Thyroid gland (tissue), 4 donors: ENCODE data around the gene CARMIL1.

Source experiments
- CTCF ChIP-seq, 6 experiments: fragments of 200-600 bp in 3 of 6; fragments of 450-650 bp in 3 of 6; sonication (generic) in 3 of 6; IDR thresholded peaks; one replicate each; pipeline ENCODE4 v1.5.1; 2016 to 2019; ENCODE audit warnings: antibody characterized with exemption in 6 of 6, mild to moderate bottlenecking in 2 of 6, inconsistent platforms in 1 of 6, moderate library complexity in 1 of 6
- POLR2A ChIP-seq, 2 donors: fragments of 450-650 bp; IDR thresholded peaks; one replicate each; pipeline ENCODE4 v1.6.1; 2017; ENCODE audit warnings: antibody characterized with exemption in 2 of 2, mild to moderate bottlenecking in 2 of 2, moderate library complexity in 1 of 2

DNA sequence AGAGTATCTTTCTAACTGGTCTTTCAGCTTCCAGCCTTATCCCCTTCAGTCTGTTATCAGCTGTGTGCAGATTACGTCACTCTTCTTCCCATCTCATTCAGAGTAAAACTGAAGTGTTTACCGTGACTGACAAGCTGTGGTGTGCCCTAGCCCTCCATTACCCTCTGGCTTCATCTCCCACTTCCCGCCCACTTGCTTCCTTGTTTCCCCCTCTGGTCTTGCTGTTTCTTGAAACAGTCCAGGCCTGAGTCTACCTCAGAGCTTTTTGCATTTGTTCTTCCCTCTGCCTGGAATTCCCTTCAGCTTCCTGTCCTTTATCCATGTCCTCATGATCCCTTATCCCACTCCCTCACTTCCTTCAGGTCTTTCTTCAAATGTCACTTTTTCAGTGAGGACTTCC, 66.9 kb downstream of the CARMIL1 start:
- TF ChIP-seq CTCF (IDR thresholded peaks at IDR 0.05) (no peak), POLR2A (IDR thresholded peaks at IDR 0.05) (no peak)
